ENCODE data around the gene CNTN5. TPM values are rescaled to one million over a fixed set of nuclear protein-coding genes. Genes with fewer than 3 reads are reported as not detected.

CNTN5 gene
- total RNA-seq, 1 donor: not detected

DNA sequence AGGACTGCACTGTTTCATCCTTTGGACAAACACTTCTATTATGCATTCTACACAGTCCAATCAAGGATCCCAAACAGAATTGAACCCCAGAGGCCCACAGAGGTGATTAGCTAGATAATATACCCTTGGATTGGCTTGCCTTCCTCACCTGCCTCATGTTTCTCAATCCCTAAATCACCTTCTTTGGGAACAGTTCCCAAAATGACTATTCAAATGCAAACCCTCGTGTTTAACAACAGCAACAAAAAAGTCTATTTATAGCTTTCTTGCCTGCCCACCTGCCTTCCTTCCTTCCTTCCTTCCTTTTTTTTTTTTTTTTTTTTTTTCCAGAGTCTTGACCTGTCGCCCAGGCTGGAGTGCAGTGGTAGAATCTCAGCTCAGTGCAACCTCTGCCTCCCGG, 180.0 kb downstream of the CNTN5 start:
- Histone ChIP-seq H3K4me3 (ENCODE audit: low read length) (no peak overlapping the region), H3K27me3 (ENCODE audit: insufficient read depth, low read length) (no peaks in the 10 kb centered on the region), H3K4me1 (ENCODE audit: insufficient read depth, low read length) (no peaks in the 10 kb centered on the region), H3K9me3 (ENCODE audit: low read depth, low read length) (no peaks in the 10 kb centered on the region)

DNA sequence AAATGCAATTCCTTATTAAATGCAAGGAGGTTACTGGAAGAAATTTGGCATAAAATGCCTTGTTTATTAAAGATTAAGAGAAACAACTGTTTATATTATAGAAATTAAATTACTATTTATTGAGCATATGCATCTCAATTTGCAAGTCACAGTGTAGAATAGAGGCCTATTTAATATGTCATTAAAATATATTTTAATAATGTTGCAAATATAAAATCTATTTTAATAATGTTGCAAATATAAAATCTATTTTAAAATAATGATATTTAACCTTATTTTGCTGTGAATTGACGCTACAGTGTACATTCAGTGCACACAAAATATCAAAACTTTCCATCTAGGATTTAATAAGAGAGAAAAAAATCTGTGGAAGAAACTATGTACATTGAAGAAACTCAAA, 188.1 kb downstream of the CNTN5 start:
- no peak overlapping the region for H3K4me3 ChIP-seq (ENCODE audit: low read length)
- no peaks in the 10 kb centered on the region for H3K9me3 ChIP-seq (ENCODE audit: low read depth, low read length)
- no peaks in the 10 kb centered on the region for H3K4me1 ChIP-seq (ENCODE audit: insufficient read depth, low read length)
- H3K27me3 ChIP-seq (ENCODE audit: insufficient read depth, low read length): no peaks in the 10 kb centered on the region

DNA sequence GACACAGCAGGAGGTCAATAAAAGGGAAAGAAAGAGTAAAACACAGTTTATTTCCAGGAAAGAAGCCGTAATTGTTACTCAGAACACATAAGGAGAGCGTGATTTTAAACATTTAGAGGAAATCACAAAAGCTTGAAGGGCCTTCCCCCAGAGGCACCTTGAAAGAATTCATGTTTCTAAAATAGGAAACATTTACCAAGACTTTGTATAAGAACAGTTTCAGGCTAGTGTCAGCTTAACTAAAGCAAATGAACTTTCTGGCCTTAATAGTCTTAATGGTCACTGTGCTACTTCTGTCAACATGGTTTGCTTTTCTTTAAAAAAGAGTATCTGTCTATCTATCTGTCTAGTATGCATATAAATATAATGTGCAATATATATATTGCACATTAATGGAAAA, 208.8 kb downstream of the CNTN5 start:
- no peak overlapping the region for H3K4me3 ChIP-seq (ENCODE audit: low read length)
- H3K4me1 ChIP-seq (ENCODE audit: insufficient read depth, low read length): no peaks in the 10 kb centered on the region
- no peaks in the 10 kb centered on the region for H3K9me3 ChIP-seq (ENCODE audit: low read depth, low read length)
- H3K27me3 ChIP-seq (ENCODE audit: insufficient read depth, low read length): no peaks in the 10 kb centered on the region

DNA sequence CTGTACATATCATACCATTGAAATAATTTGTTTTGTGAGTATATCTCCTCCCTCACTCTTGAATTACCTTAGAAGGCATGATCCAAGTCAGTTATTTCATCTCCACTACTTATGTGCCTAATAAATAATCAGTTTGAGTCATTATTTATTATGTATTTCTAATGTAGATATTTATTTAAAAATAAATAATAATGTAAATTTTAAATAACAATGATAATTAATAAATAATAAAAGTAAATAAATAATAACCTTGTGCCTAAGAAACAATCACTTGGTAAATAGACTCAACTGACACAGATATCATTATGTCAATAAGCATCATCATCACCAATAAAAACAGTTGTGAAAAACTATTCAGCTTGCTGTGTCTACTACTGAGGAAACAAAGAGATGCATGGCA, 213.8 kb downstream of the CNTN5 start:
- H3K9me3 ChIP-seq (ENCODE audit: low read depth, low read length): no peaks in the 10 kb centered on the region
- no peak overlapping the region for H3K4me3 ChIP-seq (ENCODE audit: low read length)
- no peaks in the 10 kb centered on the region for H3K4me1 ChIP-seq (ENCODE audit: insufficient read depth, low read length)
- no peaks in the 10 kb centered on the region for H3K27me3 ChIP-seq (ENCODE audit: insufficient read depth, low read length)

DNA sequence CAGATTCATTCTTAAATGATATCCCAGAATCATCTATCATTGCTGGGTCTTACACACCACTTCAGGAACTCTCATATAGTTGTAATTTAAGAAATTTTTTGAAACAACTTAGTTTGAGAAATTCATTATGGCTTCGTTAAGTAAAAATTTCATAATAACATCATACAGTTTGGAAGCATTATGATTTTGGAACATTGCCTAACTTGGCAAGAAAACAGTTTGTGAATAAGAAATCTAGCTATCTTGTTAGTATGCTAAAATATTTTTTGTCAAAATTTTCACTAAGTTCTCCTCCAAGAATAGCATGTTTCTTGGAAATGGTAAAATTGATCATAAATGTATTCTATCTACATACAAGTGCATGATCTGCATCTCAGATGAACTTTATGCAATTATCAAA, 217.7 kb downstream of the CNTN5 start:
- peaks cover 7% of the 10 kb centered on the region for H3K9me3 ChIP-seq (ENCODE audit: low read depth, low read length)
- no peaks in the 10 kb centered on the region for H3K4me1 ChIP-seq (ENCODE audit: insufficient read depth, low read length)
- no peaks in the 10 kb centered on the region for H3K27me3 ChIP-seq (ENCODE audit: insufficient read depth, low read length)

DNA sequence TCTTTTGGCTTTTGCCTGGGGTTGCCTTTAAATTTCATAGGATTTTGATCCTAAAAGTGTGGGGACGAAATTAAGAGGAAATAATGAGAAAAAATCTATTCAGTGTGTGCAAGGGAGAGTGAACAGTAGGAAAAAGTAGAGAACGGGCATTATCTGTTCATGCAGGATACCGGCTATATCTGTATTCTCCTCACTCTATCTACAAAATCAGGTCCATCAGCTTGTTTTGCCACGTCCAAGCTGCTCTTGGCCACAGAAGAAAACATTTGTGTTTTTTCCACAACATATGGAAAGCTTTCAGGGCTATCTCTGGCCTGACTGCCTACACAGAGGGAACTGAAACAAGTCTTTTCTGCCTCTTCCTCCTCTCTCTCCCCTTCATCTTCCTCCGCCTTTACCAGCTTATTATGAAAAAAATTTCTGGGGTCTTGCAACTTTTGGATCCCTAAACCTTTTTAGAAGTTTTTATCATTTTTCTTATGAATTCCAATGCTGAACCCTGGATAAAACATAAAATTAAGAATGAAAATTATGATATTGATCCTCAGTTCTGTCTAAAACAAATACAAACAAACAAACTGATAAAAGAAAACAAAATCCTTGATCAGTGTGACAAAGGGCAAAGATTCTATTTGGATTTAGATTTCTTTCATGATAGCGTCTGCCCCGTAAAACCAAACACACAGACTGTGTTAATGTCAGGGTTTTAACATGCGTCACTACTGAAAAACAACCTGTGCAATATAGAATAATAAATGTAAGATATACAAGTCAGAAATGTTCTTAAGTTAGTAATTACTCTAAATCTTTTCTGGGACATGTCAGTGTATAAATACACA, 219.7 kb downstream of the CNTN5 start:
- Histone ChIP-seq H3K27me3 (ENCODE audit: insufficient read depth, low read length) (no peaks in the 10 kb centered on the region), H3K4me3 (ENCODE audit: low read length) (no peak overlapping the region), H3K9me3 (ENCODE audit: low read depth, low read length) (peaks cover 7% of the 10 kb centered on the region), H3K4me1 (ENCODE audit: insufficient read depth, low read length) (no peaks in the 10 kb centered on the region)

More for the DNA sequence above, 217.7 kb downstream of the CNTN5 start:
- H3K4me3 ChIP-seq (ENCODE audit: low read length): no peak overlapping the region

DNA sequence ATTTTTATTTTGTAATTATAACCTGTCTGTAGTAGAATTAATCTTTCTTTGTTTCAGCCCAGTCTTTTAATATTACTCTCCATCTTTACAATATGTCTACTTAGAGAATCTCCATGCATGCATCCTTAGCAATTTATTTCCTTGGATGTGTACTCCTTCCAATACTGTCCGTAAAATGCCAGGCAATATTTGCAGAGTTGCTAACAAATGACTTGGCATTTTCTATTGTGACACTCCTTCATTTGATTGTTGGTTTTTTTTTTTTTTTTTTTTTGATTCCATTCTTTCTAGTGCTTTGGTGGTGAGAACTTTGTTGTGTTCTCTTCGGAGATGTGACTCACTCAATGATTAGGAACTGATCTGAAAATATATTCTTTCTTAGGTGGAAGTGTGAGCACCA, 220.3 kb downstream of the CNTN5 start:
- Histone ChIP-seq H3K4me1 (ENCODE audit: insufficient read depth, low read length) (no peaks in the 10 kb centered on the region), H3K27me3 (ENCODE audit: insufficient read depth, low read length) (no peaks in the 10 kb centered on the region), H3K9me3 (ENCODE audit: low read depth, low read length) (peaks cover 7% of the 10 kb centered on the region), H3K4me3 (ENCODE audit: low read length) (no peak overlapping the region)

DNA sequence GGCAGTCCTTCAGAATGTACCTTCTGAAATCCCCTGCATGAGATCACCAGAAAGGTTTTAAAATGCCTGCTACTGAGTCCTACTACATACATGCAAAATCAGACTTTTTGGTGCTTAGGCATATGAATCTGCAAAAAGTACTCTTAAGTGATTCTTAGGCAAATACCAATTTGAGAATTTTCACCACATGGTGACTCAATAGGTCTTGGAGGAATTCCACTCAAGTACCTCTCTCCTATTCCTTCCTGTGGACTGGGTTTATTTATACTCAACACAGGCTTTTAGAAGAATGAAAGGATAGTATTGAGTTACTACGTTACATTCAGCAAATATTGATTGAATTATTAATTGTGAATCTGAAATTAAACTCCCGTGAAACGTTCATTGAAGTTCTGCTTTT, 223.9 kb downstream of the CNTN5 start:
- Histone ChIP-seq H3K4me3 (ENCODE audit: low read length) (no peak overlapping the region), H3K9me3 (ENCODE audit: low read depth, low read length) (peaks cover 7% of the 10 kb centered on the region), H3K27me3 (ENCODE audit: insufficient read depth, low read length) (no peaks in the 10 kb centered on the region), H3K4me1 (ENCODE audit: insufficient read depth, low read length) (no peaks in the 10 kb centered on the region)

DNA sequence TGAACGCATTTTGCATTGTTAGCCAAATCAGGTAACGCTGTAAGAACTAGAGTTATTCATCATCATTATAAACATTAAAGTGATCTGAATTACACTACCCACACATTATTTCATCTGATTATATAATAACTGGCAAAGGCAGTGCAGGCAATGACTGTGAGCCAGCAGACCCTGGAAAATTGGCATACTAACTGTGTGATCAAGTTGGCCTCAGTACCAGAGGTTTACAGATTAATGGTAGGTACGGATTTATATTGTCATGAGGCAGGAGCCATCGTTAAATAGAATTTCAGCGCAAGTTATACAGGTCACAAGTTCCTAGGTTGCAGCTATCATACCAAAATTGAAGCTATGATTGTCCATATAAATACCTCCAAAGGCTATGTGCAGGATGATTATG, 225.4 kb downstream of the CNTN5 start:
- H3K4me1 ChIP-seq (ENCODE audit: insufficient read depth, low read length): no peaks in the 10 kb centered on the region
- no peaks in the 10 kb centered on the region for H3K27me3 ChIP-seq (ENCODE audit: insufficient read depth, low read length)
- H3K4me3 ChIP-seq (ENCODE audit: low read length): no peak overlapping the region
- peaks cover 7% of the 10 kb centered on the region for H3K9me3 ChIP-seq (ENCODE audit: low read depth, low read length)

DNA sequence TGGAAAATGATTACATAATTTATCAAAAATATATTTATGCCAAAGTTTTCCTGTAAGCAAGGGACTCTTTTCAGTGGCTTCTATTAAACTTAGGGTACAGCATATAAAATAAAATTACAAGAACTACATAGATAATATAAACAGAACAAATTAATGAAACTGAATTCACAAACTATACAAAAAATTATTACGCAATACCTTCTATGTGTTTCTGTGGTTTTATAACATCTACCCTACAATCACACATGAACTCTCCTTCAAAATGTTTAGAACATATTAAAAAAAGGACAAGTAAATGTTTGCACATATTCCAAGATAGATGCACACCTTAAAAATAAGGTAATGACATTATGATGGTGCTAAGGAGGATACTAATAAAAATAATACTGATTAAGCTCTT, 235.9 kb downstream of the CNTN5 start:
- Histone ChIP-seq H3K27me3 (ENCODE audit: insufficient read depth, low read length) (no peaks in the 10 kb centered on the region), H3K4me3 (ENCODE audit: low read length) (no peak overlapping the region), H3K4me1 (ENCODE audit: insufficient read depth, low read length) (no peaks in the 10 kb centered on the region), H3K9me3 (ENCODE audit: low read depth, low read length) (peaks cover 11% of the 10 kb centered on the region)

DNA sequence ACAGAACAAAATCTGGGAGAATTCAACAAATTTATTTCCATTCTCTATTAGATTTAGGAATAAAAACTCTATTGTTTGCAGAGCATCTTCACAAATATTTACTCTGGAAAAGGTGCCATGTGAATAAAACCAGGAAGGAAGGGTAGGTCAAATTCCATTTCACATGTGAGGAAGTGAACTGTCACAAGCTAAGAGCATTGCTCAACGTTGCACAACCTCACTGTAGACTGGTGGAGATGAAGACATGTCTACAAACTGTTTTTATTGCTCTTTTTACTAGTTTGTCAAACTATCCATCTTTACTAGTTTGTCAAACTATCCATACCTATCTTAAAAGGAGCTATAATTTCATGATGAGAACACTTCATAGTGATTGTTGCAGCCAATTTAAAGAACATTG, 236.4 kb downstream of the CNTN5 start:
- Histone ChIP-seq H3K27me3 (ENCODE audit: insufficient read depth, low read length) (no peaks in the 10 kb centered on the region), H3K4me1 (ENCODE audit: insufficient read depth, low read length) (no peaks in the 10 kb centered on the region), H3K4me3 (ENCODE audit: low read length) (no peak overlapping the region), H3K9me3 (ENCODE audit: low read depth, low read length) (peaks cover 6% of the 10 kb centered on the region)

DNA sequence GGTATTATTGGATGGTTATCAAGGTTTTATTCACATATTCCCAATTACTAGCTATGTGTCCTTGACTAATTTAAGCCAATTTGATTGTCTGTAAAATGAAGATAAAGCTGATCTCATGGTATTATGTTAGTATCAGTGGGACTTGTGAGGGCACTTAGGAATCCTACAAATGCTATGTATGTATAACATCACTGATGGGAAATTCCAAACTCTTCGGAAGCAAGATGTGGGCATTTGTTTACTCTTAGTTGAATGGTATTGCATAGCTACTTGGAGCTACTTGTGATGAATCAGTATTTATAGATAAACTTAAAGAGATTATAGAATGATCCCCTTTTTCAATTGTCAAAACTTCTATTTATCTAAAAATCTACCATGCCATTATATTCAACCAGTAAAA, 239.9 kb downstream of the CNTN5 start:
- Histone ChIP-seq H3K27me3 (ENCODE audit: insufficient read depth, low read length) (no peaks in the 10 kb centered on the region), H3K4me3 (ENCODE audit: low read length) (no peak overlapping the region), H3K9me3 (ENCODE audit: low read depth, low read length) (peaks cover 6% of the 10 kb centered on the region), H3K4me1 (ENCODE audit: insufficient read depth, low read length) (no peaks in the 10 kb centered on the region)

DNA sequence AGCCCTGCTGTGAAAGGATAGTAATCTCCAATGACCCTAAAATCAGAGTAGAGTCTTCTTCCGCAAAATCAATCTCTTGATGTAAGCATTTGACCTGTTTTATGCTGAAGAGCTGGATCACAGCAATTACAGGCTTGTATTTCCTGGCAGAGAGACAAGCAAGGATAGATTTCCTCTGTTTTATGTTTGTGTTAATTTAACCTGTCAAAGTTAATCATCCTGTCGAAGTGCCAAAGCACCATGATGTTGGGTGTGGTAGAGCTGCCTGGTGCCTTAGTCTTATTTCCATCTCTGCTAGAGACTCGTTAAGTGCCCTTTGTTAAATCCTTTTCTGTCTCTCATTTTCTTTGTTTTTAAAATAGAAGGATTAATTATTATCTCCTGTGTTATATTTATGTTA, 248.1 kb downstream of the CNTN5 start:
- Histone ChIP-seq H3K27me3 (ENCODE audit: insufficient read depth, low read length) (no peaks in the 10 kb centered on the region), H3K4me3 (ENCODE audit: low read length) (no peak overlapping the region), H3K9me3 (ENCODE audit: low read depth, low read length) (no peaks in the 10 kb centered on the region), H3K4me1 (ENCODE audit: insufficient read depth, low read length) (no peaks in the 10 kb centered on the region)

DNA sequence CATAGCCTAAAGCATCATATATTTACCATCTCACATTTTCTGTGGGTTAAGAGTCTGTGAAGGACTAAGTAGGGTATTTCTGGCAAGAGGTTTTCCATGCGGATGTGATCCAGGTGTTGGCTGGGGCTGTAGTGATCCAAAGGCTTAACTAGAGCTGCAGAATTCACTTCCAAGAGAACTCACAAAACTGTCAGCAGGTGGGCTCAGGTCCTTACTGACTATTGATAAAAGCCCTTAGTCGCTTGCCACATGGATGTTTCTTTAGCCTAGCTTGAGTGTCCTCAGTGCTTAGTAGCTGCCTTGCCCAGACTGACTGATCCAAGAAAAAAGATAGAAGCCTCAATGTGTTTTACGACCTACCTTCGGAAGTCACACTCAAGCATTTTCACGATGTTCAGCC, 250.8 kb downstream of the CNTN5 start:
- H3K27me3 ChIP-seq (ENCODE audit: insufficient read depth, low read length): no peaks in the 10 kb centered on the region
- H3K9me3 ChIP-seq (ENCODE audit: low read depth, low read length): no peaks in the 10 kb centered on the region
- H3K4me1 ChIP-seq (ENCODE audit: insufficient read depth, low read length): no peaks in the 10 kb centered on the region
- no peak overlapping the region for H3K4me3 ChIP-seq (ENCODE audit: low read length)

DNA sequence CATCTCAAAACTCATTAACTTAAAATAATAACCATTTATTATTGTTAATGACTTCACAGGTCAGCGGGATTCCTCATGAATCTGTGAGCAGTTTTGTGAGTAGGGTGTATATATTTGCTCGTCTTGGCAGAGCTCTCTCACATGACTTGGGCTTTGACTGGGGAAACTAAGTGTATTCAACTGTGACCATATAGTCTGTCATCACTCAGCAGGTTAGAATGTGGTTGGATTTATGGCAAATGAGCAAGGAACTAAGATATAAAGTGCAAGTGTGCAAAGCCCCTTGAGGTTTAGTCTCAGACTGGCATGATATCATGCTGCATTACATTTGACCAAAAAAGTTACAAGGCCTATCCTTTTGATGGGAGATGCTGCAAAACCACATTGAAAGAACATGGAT, 254.8 kb downstream of the CNTN5 start:
- Histone ChIP-seq H3K9me3 (ENCODE audit: low read depth, low read length) (no peaks in the 10 kb centered on the region), H3K27me3 (ENCODE audit: insufficient read depth, low read length) (no peaks in the 10 kb centered on the region), H3K4me1 (ENCODE audit: insufficient read depth, low read length) (no peaks in the 10 kb centered on the region), H3K4me3 (ENCODE audit: low read length) (no peak overlapping the region)

DNA sequence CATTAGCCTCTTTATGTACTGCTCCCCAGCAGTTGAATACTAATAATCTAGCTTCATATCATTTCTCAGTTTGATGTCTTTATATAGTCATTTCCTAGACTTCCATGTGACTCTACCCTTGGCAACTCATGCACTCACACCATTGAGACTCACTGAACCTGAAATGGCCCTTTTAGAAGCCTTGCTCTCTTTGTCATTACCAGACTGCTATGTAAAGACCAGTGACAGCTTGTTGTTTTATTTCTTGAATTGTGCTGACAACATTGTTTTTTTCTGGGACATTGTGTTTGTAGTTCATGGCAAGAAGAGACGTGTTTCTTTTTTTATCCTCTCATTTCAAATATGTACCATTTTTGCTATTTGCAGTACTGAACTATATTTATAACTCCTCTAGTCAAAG, 256.5 kb downstream of the CNTN5 start:
- Histone ChIP-seq H3K4me3 (ENCODE audit: low read length) (no peak overlapping the region), H3K9me3 (ENCODE audit: low read depth, low read length) (no peaks in the 10 kb centered on the region), H3K27me3 (ENCODE audit: insufficient read depth, low read length) (no peaks in the 10 kb centered on the region), H3K4me1 (ENCODE audit: insufficient read depth, low read length) (no peaks in the 10 kb centered on the region)
